Right lobe of liver (tissue), 6 donors: ENCODE measurements around the gene FGF2. TPM values are rescaled to one million over a fixed set of nuclear protein-coding genes. Genes with fewer than 3 reads are reported as not detected.

Experiments
- ATAC-seq, 4 donors: fragments of 200-7000 bp; cut with Tn5 transposase; one replicate each; pipeline ENCODE4 v1.9.1; 2020; ENCODE audit warnings: mild to moderate bottlenecking in 4 of 4, moderate library complexity in 4 of 4
- DNase-seq, 3 donors: peaks; one replicate each; pipeline ENCODE4 v3.0.0-alpha.2; 2020
- H3K27ac ChIP-seq, 3 donors: fragments of 200-600 bp; one replicate each; pipeline ENCODE4 v1.8.0; 2022
- H3K27me3 ChIP-seq, 2 donors: fragments of 200-600 bp; one replicate each; pipeline ENCODE4 v1.8.0; 2022
- H3K36me3 ChIP-seq, 4 donors: fragments of 200-600 bp; sonication (generic) in 1 of 4; one replicate each; pipeline versions ENCODE4 v1.5.1 to v1.8.0; 2017 to 2022; ENCODE audit warnings: control low read depth in 1 of 4
- H3K4me1 ChIP-seq, 4 donors: fragments of 200-600 bp; sonication (generic) in 1 of 4; one replicate each; pipeline versions ENCODE4 v1.5.1 to v1.8.0; 2017 to 2022; ENCODE audit warnings: control low read depth in 1 of 4
- H3K4me3 ChIP-seq, 3 donors: fragments of 200-600 bp; one replicate each; pipeline ENCODE4 v1.8.0; 2022
- H3K9me3 ChIP-seq, 4 donors: fragments of 200-600 bp; sonication (generic) in 1 of 4; one replicate each; pipeline versions ENCODE4 v1.5.1 to v1.8.0; 2017 to 2022; ENCODE audit warnings: control low read depth in 1 of 4
- POLR2A ChIP-seq: fragments of 450-650 bp; IDR thresholded peaks from one replicate; pipeline ENCODE4 v1.6.1; 2017; ENCODE audit warnings: antibody characterized with exemption, mild to moderate bottlenecking
- WGBS: methylation state at CpG from one replicate; pipeline ENCODE4 v1.1.6; 2018; ENCODE audit warnings: low coverage, low lambda C conversion rate; ENCODE audit not compliant: insufficient coverage; ENCODE audit errors: missing lambda C conversion rate; 5-methylcytosine and 5-hydroxymethylcytosine counted together
- intact Hi-C, 2 donors: fragments of 100-400 bp; cut with DNase I; formaldehyde crosslinking; loops; one replicate each; pipeline versions ENCODE4 v1.11.2 to v1.14.1; 2022
- total RNA-seq, 6 experiments: library from RNA; depleted of rRNA in 2 of 6; stranded (reverse); fragments of >200 nt in 2 of 6; fragmentation: NEBNext Ultra II Directional in 3 of 6; extraction: Animal tissue kit (Norgen Biotek cat#: 25700) in 3 of 6; gene quantifications; one replicate each; pipeline versions ENCODE4 v1.1.0 to v1.2.4, GENCODE V29; 2016 to 2023
- TF ChIP-seq, protein P1 (sequence below), 4 donors: fragments of 200-600 bp in 3 of 4; fragments of 450-650 bp in 1 of 4; IDR thresholded peaks; one replicate each; pipeline versions ENCODE4 v1.5.1 to v1.8.0; 2016 to 2022; ENCODE audit warnings: antibody characterized with exemption in 4 of 4, mild to moderate bottlenecking in 2 of 4
- donor health status: DM: no; HTN: yes; CAD: no.
- donor health status: DM: no; HTN: no; CAD: no.
- donor health status: DM: no; HTN: no; CAD: no.
- donor health status: DM: no; HTN: yes; CAD: no.
- donor health status: DM: no; HTN: yes; CAD: no.

Gene FGF2
- total RNA-seq, 6 experiments from 2014 or later = 0.88 to 1.6 (median 1.1) TPM

DNA sequence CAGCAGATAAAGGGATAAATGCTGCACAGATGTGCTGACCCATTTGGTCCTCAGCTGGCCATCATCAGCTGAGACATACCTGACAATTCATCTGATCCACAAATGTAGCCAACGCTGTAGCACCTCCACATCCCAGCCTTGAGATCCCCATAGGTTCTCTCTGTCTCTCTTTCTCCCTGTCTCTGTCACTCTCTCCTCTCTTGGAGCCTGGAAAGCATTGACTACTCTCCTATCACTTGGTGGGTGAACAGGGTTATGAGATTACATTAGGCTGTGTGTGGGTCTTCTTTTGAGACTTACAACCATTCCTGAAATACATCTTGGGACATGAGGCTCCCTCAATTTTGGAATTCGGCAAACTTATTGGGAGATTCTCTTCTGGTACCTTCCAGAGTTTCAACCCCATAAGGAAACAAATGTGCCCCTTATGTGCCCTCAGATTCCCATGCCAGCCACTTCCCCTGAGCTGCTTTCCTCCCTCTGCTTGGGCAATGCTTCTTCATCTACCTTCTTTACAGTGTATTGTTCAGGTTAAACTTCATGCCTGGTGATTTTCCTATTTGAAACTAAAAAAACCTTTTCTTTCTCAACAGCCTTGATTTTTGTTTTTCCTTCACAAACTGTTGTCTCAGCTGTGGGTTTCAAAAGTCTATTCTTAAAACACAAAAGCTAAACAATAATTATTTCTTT is 29.1 kb upstream of the FGF2 start:
- intact Hi-C loops = no loop called here
- Histone ChIP-seq H3K9me3 (no peaks in the 10 kb centered on the region), H3K27ac (no peak overlapping the region), H3K27me3 (no peaks in the 10 kb centered on the region), H3K4me3 (no peak overlapping the region), H3K36me3 (no peaks in the 10 kb centered on the region), H3K4me1 (no peaks in the 10 kb centered on the region)
- no peak for DNase-seq
- ATAC-seq = no peak
- no peak for TF ChIP-seq POLR2A
- TF ChIP-seq, protein P1, sequence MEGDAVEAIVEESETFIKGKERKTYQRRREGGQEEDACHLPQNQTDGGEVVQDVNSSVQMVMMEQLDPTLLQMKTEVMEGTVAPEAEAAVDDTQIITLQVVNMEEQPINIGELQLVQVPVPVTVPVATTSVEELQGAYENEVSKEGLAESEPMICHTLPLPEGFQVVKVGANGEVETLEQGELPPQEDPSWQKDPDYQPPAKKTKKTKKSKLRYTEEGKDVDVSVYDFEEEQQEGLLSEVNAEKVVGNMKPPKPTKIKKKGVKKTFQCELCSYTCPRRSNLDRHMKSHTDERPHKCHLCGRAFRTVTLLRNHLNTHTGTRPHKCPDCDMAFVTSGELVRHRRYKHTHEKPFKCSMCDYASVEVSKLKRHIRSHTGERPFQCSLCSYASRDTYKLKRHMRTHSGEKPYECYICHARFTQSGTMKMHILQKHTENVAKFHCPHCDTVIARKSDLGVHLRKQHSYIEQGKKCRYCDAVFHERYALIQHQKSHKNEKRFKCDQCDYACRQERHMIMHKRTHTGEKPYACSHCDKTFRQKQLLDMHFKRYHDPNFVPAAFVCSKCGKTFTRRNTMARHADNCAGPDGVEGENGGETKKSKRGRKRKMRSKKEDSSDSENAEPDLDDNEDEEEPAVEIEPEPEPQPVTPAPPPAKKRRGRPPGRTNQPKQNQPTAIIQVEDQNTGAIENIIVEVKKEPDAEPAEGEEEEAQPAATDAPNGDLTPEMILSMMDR (IDR thresholded peaks at IDR 0.05) = no peak
- 100% methylated on average over 1 of the region's 2 CpGs for WGBS

DNA sequence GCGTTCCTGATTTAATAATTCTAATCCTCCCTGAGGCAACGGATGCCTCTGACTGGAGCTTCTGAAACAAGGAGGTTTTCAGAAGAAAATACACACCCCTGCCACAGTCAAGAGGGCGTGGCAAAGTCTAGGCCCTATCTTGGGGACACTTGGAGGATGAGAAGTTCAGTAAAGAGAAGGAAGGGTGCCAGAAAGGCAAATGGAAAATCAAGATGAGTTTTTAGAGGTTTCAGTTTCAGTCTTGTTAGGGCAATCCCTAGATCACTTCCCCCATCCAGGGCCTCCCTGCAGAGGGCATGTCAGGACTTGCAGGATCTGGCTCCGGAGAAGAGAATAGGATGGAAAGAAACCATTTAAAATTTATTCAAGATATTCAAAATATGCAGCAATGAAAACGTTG is 28.5 kb upstream of the FGF2 start:
- TF ChIP-seq, protein P1 (IDR thresholded peaks at IDR 0.05) = no peak
- no peak for TF ChIP-seq POLR2A
- DNase-seq = peak in 1 of 3 donors; percentile 26
- H3K27me3 ChIP-seq = no peaks in the 10 kb centered on the region
- intact Hi-C loops = no loop called here
- 49% methylated on average over 5 of the region's 5 CpGs for WGBS
- peak; percentile 63 to 88 (median 73) for ATAC-seq
- H3K4me3 ChIP-seq = no peak overlapping the region
- H3K9me3 ChIP-seq = no peaks in the 10 kb centered on the region
- no peaks in the 10 kb centered on the region for H3K36me3 ChIP-seq
- H3K27ac ChIP-seq = no peak overlapping the region
- no peaks in the 10 kb centered on the region for H3K4me1 ChIP-seq

GRCh38 chr4:122798917-122799316 is 27.7 kb upstream of the FGF2 start:
- Histone ChIP-seq H3K4me3 (no peak overlapping the region), H3K36me3 (no peaks in the 10 kb centered on the region), H3K9me3 (no peaks in the 10 kb centered on the region), H3K27ac (no peak overlapping the region), H3K27me3 (no peaks in the 10 kb centered on the region), H3K4me1 (no peaks in the 10 kb centered on the region)
- ATAC-seq (no peak), DNase-seq (no peak)
- intact Hi-C loops = no loop called here
- TF ChIP-seq, protein P1 (IDR thresholded peaks at IDR 0.05) = no peak
- no peak for TF ChIP-seq POLR2A
- 94% methylated on average over 2 of the region's 2 CpGs for WGBS

DNA sequence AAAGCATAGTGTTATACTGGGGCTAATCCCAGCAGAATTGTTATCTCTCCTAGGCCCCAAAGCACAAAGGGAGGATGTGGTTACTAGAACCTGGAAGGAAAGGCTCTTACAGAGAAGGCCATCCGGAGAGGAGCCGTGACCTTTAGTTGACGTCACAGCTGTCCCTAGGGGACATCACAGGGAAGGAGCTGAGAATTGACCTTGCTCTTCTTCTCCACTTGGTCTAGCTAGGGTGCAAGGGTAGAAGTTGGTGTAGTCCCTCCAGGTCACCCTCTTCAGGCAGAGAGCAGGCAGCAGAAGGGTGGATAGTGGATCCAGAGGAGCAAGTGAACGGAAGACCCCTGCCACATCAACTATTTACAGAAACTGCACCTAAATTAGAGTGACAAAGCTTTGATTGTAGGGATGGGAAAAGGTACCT is 22.8 kb upstream of the FGF2 start:
- 80% methylated on average over 3 of the region's 4 CpGs for WGBS
- no peak overlapping the region for H3K4me3 ChIP-seq
- no peaks in the 10 kb centered on the region for H3K36me3 ChIP-seq
- ATAC-seq (peak in 1 of 4 donors; percentile 43), DNase-seq (no peak)
- H3K27ac ChIP-seq = no peak overlapping the region
- intact Hi-C loops = no loop called here
- TF ChIP-seq POLR2A = no peak
- TF ChIP-seq, protein P1 (IDR thresholded peaks at IDR 0.05) = no peak
- H3K4me1 ChIP-seq = no peaks in the 10 kb centered on the region
- no peaks in the 10 kb centered on the region for H3K9me3 ChIP-seq
- no peaks in the 10 kb centered on the region for H3K27me3 ChIP-seq
